Retina (tissue), 1 donor: ENCODE data around the gene EEF1AKMT4.

Source experiments
- DNase-seq: peaks from one replicate; pipeline ENCODE4 v3.0.0-alpha.2; 2016

EEF1AKMT4 gene

DNA sequence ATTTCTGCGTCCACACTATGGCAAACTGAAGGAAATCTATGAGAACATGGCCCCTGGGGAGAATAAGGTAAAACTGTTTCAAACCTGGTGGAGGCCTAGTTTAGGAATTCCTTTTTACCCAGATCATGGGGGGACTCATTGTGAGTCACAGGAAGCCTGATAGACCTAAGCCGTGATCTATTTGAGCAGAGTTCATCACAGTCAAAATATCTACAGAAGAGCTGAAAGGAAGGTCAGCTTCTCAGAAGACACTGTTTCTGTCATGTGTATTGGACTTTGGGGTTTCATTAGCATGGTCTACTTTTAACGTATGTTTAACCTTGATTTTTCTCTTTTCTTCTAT is 50.9 kb downstream of the EEF1AKMT4 start:
- DNase-seq: no peak

DNA sequence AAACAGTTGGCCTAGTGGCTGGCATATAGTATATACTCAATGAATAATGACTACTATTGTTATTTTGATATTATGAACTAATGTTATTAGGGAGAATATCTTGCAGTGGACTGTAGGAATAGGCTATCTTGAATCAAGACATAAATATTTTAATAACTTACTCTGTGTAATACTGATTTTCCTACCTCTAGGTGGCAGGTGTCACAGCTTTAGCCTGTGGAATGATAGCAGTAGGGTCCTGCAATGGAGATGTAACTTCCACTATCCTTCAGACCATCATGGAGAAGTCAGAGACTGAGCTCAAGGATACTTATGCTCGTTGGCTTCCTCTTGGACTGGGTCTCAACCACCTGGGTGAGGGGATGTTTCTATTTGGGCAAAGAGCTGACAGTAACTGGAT is 56.1 kb downstream of the EEF1AKMT4 start:
- DNase-seq: no peak

DNA sequence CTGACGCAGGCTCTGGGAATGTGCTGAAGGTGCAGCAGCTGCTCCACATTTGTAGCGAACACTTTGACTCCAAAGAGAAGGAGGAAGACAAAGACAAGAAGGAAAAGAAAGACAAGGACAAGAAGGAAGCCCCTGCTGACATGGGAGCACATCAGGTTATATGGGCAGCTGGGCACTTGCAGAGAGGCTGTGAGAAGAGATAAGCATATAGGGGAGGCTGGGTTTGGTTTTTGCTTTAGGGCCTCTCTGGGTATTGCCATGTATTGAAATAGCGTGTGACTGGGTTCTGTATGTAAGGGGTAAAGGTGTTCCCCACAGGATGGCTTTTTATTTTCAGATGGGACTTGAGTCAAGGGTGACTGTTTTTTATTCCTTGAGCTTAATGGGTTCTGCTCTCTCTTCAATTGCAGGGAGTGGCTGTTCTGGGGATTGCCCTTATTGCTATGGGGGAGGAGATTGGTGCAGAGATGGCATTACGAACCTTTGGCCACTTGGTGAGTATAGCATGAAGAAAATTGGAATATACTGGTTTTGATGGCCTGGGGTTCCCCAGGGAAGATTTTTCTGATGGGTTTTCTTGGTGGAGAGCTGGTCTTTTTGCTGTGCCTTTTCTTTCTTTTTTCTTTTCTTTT is 57.0 kb downstream of the EEF1AKMT4 start:
- no peak for DNase-seq

DNA sequence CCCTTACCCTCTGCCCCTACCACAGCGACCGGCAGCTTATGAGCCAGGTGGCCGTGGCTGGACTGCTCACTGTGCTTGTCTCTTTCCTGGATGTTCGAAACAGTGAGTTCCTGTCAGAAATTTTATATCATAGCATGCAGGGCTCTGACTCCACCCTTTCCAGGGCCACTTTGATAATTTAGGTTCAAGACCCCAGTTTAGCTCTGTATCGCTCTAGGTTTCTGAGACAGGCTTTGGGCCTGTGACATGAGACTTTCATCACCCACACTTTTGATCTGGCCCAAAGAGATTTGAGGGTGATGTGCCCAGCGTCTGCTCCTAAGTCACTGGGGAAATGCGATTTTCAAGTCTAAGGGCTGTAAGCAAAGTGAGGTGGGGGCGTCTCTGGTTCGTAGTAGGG is 58.4 kb downstream of the EEF1AKMT4 start:
- DNase-seq: no peak
